ENCODE data around the gene EHBP1L1.

Gene EHBP1L1

DNA sequence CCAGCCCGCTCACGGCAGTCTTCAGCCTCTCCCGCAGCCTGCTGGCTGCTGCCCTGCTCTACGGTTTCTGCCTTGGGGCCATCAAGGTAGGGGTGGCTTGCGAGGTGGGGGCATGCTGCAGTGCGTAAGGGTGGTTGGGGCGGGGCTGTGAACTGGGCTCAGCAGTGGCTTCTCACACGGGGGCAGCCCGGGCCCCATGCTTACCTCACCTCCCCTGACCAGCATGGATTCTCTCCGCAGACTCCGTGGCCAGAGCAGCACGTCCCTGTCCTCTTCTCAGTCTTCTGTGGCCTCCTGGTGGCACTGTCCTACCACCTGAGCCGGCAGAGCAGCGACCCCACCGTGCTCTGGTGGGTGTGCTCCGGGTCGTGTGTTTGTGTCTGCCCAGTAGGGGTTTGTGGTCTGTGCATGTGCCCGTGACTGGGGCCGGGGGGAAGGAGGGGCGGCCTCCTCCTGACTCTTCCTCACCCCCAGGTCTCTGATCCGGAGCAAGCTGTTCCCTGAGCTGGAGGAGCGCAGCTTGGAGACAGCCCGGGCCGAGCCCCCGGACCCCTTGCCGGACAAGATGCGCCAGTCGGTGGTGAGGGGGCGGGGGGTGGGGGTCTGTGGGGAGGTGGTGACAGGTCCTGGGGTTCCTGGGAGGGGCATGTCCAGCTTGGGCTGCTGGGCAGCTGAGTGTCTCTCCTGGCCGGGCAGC is 49.2 kb downstream of the EHBP1L1 start:
- H3K4me1 ChIP-seq (ENCODE audit: control insufficient read depth, insufficient read depth, low read length): no peaks in the 10 kb centered on the region
- no peak overlapping the region for H3K4me3 ChIP-seq (ENCODE audit: low read depth, low read length)
- H3K36me3 ChIP-seq (ENCODE audit: control insufficient read depth in 2 of 2, insufficient read depth in 1 of 2, low read length in 2 of 2): peaks cover 0 to 93% of the 10 kb centered on the region in 2 experiments; a peak in 1 of 3 replicates
- no peaks in the 10 kb centered on the region for H3K9me3 ChIP-seq (ENCODE audit: control insufficient read depth, insufficient read depth, low read depth, low read length)
- TF ChIP-seq, protein P1, sequence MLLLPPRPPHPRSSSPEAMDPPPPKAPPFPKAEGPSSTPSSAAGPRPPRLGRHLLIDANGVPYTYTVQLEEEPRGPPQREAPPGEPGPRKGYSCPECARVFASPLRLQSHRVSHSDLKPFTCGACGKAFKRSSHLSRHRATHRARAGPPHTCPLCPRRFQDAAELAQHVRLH (tag by site-specific recombination; IDR thresholded peaks at IDR 0.05): no peak
- TF ChIP-seq, protein P2, sequence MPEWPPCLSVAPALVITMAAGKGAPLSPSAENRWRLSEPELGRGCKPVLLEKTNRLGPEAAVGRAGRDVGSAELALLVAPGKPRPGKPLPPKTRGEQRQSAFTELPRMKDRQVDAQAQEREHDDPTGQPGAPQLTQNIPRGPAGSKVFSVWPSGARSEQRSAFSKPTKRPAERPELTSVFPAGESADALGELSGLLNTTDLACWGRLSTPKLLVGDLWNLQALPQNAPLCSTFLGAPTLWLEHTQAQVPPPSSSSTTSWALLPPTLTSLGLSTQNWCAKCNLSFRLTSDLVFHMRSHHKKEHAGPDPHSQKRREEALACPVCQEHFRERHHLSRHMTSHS (tag by site-specific recombination; IDR thresholded peaks at IDR 0.05): no peak
- TF ChIP-seq GLIS1 (tag by site-specific recombination; IDR thresholded peaks at IDR 0.05): peak; percentile 42; the same call in 1 of the 2 replicates
- no peak for TF ChIP-seq ZBTB20 (tag by site-specific recombination; IDR thresholded peaks at IDR 0.05)
- ChIA-PET POLR2A (interaction anchor here (0.5 to 1.2 kb wide), 2 partner anchors 10 to 76 kb away, joined by 4 to 6 read pairs; partner anchors contain the start of gene PCNX3), CTCF (interaction anchor here (0.6 to 1.4 kb wide), 6 partner anchors 26 to 192 kb away, joined by 3 to 6 read pairs (median 4); no protein-coding TSS in a partner anchor)
- no peak overlapping the region for H3K27ac ChIP-seq (ENCODE audit: extremely low read depth, low read depth, low read length)

DNA sequence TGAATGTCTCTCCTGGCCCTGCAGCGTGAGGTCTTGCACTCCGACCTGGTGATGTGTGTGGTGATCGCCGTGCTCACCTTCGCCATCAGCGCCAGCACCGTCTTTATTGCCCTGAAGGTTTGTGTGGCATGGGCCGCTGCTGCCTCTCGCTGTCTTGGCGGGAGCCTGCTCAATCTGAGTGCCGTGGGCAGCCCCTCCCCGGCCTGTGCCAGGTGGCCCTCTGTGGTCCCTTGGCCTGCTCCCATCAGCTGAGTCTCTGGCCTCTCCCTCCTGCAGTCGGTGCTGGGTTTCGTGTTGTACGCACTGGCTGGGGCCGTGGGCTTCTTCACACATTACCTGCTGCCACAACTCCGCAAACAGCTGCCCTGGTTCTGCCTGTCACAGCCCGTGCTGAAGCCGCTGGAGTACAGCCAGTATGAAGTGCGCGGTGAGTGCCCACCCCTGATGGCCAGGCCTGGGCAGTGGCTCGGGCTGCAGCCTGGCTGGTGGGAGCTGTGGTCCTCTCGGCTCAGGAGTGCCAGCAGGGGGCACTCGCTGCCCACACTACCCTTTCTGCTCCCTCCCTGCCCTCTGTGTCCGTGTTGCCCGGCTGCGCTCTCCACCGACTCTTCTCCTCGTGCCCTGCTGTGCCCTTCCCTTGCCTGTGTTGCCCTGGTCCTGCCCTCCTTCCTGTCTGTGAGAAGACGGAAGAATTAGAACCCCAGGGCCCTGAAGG is 49.9 kb downstream of the EHBP1L1 start:
- POLR2A ChIA-PET: interaction anchor here (0.6 to 1.3 kb wide), 4 partner anchors 11 to 53 kb away, joined by 3 to 6 read pairs (median 4); partner anchors contain the start of genes FAM89B, PCNX3 and SIPA1
- CTCF ChIA-PET: interaction anchor here (0.6 to 1.8 kb wide), 11 partner anchors 12 to 259 kb away, joined by 3 to 6 read pairs (median 4); partner anchors contain the start of gene SIPA1
- no peaks in the 10 kb centered on the region for H3K4me1 ChIP-seq (ENCODE audit: control insufficient read depth, insufficient read depth, low read length)
- H3K9me3 ChIP-seq (ENCODE audit: control insufficient read depth, insufficient read depth, low read depth, low read length): no peaks in the 10 kb centered on the region
- H3K36me3 ChIP-seq (ENCODE audit: control insufficient read depth in 2 of 2, insufficient read depth in 1 of 2, low read length in 2 of 2): peaks cover 0 to 93% of the 10 kb centered on the region in 2 experiments; a peak in 1 of 3 replicates
- no peak overlapping the region for H3K4me3 ChIP-seq (ENCODE audit: low read depth, low read length)
- no peak overlapping the region for H3K27ac ChIP-seq (ENCODE audit: extremely low read depth, low read depth, low read length)
- TF ChIP-seq ZNF830 (tag by site-specific recombination; IDR thresholded peaks at IDR 0.05; ENCODE audit: low read depth) (no peak), ZNF10 (tag by site-specific recombination; IDR thresholded peaks at IDR 0.05) (no peak), ZNF561 (tag by site-specific recombination; IDR thresholded peaks at IDR 0.05; ENCODE audit: borderline replicate concordance) (no peak), ZNF138 (tag by site-specific recombination; IDR thresholded peaks at IDR 0.05; ENCODE audit: borderline replicate concordance) (no peak), ZNF747 (tag by site-specific recombination; IDR thresholded peaks at IDR 0.05) (no peak), ZNF274 (IDR thresholded peaks at IDR 0.05; ENCODE audit: low read length) (no peak), ZNF274 (tag by site-specific recombination; IDR thresholded peaks at IDR 0.05; ENCODE audit: borderline replicate concordance) (no peak), ZNF2 (tag by site-specific recombination; IDR thresholded peaks at IDR 0.05) (no peak), ZNF558 (tag by site-specific recombination; IDR thresholded peaks at IDR 0.05) (no peak), ZNF654 (tag by site-specific recombination; IDR thresholded peaks at IDR 0.05; ENCODE audit: low read depth) (peak; percentile 30; the same call in 1 of the 2 replicates), ZNF223 (tag by site-specific recombination; IDR thresholded peaks at IDR 0.05) (no peak), ZNF140 (tag by site-specific recombination; IDR thresholded peaks at IDR 0.05) (no peak), ZBTB17 (tag by site-specific recombination; IDR thresholded peaks at IDR 0.05) (peak; percentile 64; the same call in 1 of the 2 replicates), KLF8 (tag by site-specific recombination; IDR thresholded peaks at IDR 0.05) (no peak), ZNF23 (tag by site-specific recombination; IDR thresholded peaks at IDR 0.05; ENCODE audit: borderline replicate concordance) (no peak), GLI2 (tag by site-specific recombination; IDR thresholded peaks at IDR 0.05; ENCODE audit: borderline replicate concordance, low read depth) (no peak)
- TF ChIP-seq, protein P3, sequence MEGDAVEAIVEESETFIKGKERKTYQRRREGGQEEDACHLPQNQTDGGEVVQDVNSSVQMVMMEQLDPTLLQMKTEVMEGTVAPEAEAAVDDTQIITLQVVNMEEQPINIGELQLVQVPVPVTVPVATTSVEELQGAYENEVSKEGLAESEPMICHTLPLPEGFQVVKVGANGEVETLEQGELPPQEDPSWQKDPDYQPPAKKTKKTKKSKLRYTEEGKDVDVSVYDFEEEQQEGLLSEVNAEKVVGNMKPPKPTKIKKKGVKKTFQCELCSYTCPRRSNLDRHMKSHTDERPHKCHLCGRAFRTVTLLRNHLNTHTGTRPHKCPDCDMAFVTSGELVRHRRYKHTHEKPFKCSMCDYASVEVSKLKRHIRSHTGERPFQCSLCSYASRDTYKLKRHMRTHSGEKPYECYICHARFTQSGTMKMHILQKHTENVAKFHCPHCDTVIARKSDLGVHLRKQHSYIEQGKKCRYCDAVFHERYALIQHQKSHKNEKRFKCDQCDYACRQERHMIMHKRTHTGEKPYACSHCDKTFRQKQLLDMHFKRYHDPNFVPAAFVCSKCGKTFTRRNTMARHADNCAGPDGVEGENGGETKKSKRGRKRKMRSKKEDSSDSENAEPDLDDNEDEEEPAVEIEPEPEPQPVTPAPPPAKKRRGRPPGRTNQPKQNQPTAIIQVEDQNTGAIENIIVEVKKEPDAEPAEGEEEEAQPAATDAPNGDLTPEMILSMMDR (tag by site-specific recombination; IDR thresholded peaks at IDR 0.05): peak; percentile 83
- TF ChIP-seq, protein P4, sequence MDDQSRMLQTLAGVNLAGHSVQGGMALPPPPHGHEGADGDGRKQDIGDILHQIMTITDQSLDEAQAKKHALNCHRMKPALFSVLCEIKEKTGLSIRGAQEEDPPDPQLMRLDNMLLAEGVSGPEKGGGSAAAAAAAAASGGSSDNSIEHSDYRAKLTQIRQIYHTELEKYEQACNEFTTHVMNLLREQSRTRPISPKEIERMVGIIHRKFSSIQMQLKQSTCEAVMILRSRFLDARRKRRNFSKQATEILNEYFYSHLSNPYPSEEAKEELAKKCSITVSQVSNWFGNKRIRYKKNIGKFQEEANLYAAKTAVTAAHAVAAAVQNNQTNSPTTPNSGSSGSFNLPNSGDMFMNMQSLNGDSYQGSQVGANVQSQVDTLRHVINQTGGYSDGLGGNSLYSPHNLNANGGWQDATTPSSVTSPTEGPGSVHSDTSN (CRISPR knock-in tag; IDR thresholded peaks at IDR 0.05): no peak
- TF ChIP-seq, protein P5, sequence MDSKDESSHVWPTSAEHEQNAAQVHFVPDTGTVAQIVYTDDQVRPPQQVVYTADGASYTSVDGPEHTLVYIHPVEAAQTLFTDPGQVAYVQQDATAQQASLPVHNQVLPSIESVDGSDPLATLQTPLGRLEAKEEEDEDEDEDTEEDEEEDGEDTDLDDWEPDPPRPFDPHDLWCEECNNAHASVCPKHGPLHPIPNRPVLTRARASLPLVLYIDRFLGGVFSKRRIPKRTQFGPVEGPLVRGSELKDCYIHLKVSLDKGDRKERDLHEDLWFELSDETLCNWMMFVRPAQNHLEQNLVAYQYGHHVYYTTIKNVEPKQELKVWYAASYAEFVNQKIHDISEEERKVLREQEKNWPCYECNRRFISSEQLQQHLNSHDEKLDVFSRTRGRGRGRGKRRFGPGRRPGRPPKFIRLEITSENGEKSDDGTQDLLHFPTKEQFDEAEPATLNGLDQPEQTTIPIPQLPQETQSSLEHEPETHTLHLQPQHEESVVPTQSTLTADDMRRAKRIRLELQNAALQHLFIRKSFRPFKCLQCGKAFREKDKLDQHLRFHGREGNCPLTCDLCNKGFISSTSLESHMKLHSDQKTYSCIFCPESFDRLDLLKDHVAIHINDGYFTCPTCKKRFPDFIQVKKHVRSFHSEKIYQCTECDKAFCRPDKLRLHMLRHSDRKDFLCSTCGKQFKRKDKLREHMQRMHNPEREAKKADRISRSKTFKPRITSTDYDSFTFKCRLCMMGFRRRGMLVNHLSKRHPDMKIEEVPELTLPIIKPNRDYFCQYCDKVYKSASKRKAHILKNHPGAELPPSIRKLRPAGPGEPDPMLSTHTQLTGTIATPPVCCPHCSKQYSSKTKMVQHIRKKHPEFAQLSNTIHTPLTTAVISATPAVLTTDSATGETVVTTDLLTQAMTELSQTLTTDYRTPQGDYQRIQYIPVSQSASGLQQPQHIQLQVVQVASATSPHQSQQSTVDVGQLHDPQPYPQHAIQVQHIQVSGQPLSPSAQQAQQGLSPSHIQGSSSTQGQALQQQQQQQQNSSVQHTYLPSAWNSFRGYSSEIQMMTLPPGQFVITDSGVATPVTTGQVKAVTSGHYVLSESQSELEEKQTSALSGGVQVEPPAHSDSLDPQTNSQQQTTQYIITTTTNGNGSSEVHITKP (tag by site-specific recombination; IDR thresholded peaks at IDR 0.05): no peak
